Glomerular visceral epithelial cell (primary cell): Measurements from ENCODE around the gene TMEM123.
"Not testable (repeated sequence)": the region's sequence is repeated elsewhere in the genome, so short reads cannot be mapped to it uniquely, and the experiment has no call there.

Experiments
- DNase-seq: peaks from one replicate; pipeline ENCODE4 v3.0.0-alpha.2; 2016; ENCODE audit errors: extremely low spot score

Gene TMEM123

GRCh38 chr11:102448869-102449224 lies 3.7 kb downstream of the TMEM123 start:
- DNase-seq: no peak

GRCh38 chr11:102447941-102448868 lies 4.4 kb downstream of the TMEM123 start:
- DNase-seq: no peak

GRCh38 chr11:102447193-102447592 lies 5.4 kb downstream of the TMEM123 start:
- DNase-seq: no peak

- DNase-seq: peak; percentile 73
Measured at GRCh38 chr11:102446606-102447005, 6.0 kb downstream of the TMEM123 start.

GRCh38 chr11:102444693-102445092 lies 7.9 kb downstream of the TMEM123 start:
- not testable (repeated sequence) for DNase-seq

- DNase-seq: not testable (repeated sequence)
Measured at GRCh38 chr11:102444142-102444541, 8.4 kb downstream of the TMEM123 start.

GRCh38 chr11:102439063-102439363 lies 13.6 kb downstream of the TMEM123 start:
- DNase-seq: not testable (repeated sequence)

- no peak for DNase-seq
Measured at GRCh38 chr11:102438311-102439062, 14.1 kb downstream of the TMEM123 start.

- no peak for DNase-seq
Measured at GRCh38 chr11:102437727-102438126, 14.8 kb downstream of the TMEM123 start.

GRCh38 chr11:102436976-102437375 lies 15.6 kb downstream of the TMEM123 start:
- DNase-seq: no peak

GRCh38 chr11:102436561-102436960 lies 16.0 kb downstream of the TMEM123 start:
- no peak for DNase-seq

- DNase-seq: no peak
Measured at GRCh38 chr11:102435688-102436087, 16.9 kb downstream of the TMEM123 start.

GRCh38 chr11:102433571-102433970 lies 19.0 kb downstream of the TMEM123 start:
- not testable (repeated sequence) for DNase-seq

- not testable (repeated sequence) for DNase-seq
Measured at GRCh38 chr11:102432560-102432959, 20.0 kb downstream of the TMEM123 start.

GRCh38 chr11:102431404-102431803 lies 21.2 kb downstream of the TMEM123 start:
- no peak for DNase-seq

GRCh38 chr11:102430158-102430836 lies 22.3 kb downstream of the TMEM123 start:
- peak; percentile 52 for DNase-seq

GRCh38 chr11:102429691-102430090 lies 22.9 kb downstream of the TMEM123 start:
- no peak for DNase-seq

GRCh38 chr11:102429226-102429625 lies 23.3 kb downstream of the TMEM123 start:
- no peak for DNase-seq

GRCh38 chr11:102428696-102429095 lies 23.9 kb downstream of the TMEM123 start:
- DNase-seq: no peak

GRCh38 chr11:102427068-102427467 lies 25.5 kb downstream of the TMEM123 start:
- no peak for DNase-seq

- no peak for DNase-seq
Measured at GRCh38 chr11:102426570-102426969, 26.0 kb downstream of the TMEM123 start.

GRCh38 chr11:102426000-102426399 lies 26.6 kb downstream of the TMEM123 start:
- DNase-seq: no peak
